Adipose tissue (tissue), 3 donors: ENCODE data around the gene ERBB3. TPM values are rescaled to one million over a fixed set of nuclear protein-coding genes. Genes with fewer than 3 reads are reported as not detected.
A peak's percentile ranks its signal among the peaks of the same experiment; 100 is the strongest.

Source experiments
- H3K27ac ChIP-seq: one replicate; pipeline ENCODE4 v1.5.1; 2013; ENCODE audit warnings: low read depth, low read length
- WGBS, 3 donors: extraction: QIAGEN DNeasy Blood & Tissue Kit; methylation state at CpG; one replicate each; pipeline ENCODE4 v1.1.7; 2013; 5-methylcytosine and 5-hydroxymethylcytosine counted together
- polyA plus RNA-seq, 3 donors: library from polyadenylated mRNA; stranded (reverse); fragments of 200-250 nt; gene quantifications; one replicate each; pipeline ENCODE4 v1.2.3, GENCODE V29; 2013
- donor health status: healthy with polysubstance abuse.
- donor health status: Bipolar disorder and iron deficiency.
- donor health status: healthy.

The ERBB3 gene
- polyA plus RNA-seq, 3 donors, result 2.0 to 28.8 (median 4.5) TPM

GRCh38 chr12:56152132-56152755 lies 72.3 kb downstream of the ERBB3 start, which contains the start of gene MYL6B:
TSS of gene MYL6B (plus strand) at chr12:56152587. CDS start at chr12:56153919, 1,332 bp downstream.
- H3K27ac ChIP-seq, result peak within 1 kb of the TSS; percentile 82

More at GRCh38 chr12:56152132-56152755, 72.3 kb downstream of the ERBB3 start, which contains the start of gene MYL6B:
- 0 to 1% (median 0%) methylated on average over 34 to 37 of the region's 37 CpGs for WGBS, 3 donors

Other genes starting within 250 kb of the ERBB3 start
- 100 to 1,000 TPM in 1 of 3 donors, 10 to 100 TPM in 1, 1 to 10 TPM in 1; 4.4 to 100 (median 39.6) TPM for gene MMP19, start 237.2 kb upstream of the ERBB3 start, polyA plus RNA-seq
- gene PYM1, start 152.3 kb upstream of the ERBB3 start, polyA plus RNA-seq, result 10 to 100 TPM; 16.8 to 33.6 (median 26.2) TPM
- 10 to 100 TPM; 16.9 to 21.4 (median 17.4) TPM for gene DGKA, start 149.0 kb upstream of the ERBB3 start, polyA plus RNA-seq
- 1 to 10 TPM in 2 of 3 donors, under 1 TPM in 1; 0.42 to 2.9 (median 1.7) TPM for gene PMEL, start 114.1 kb upstream of the ERBB3 start, polyA plus RNA-seq
- gene CDK2, start 113.3 kb upstream of the ERBB3 start, polyA plus RNA-seq, result 10 to 100 TPM in 2 of 3 donors, 1 to 10 TPM in 1; 9.2 to 20.8 (median 16.8) TPM
- 10 to 100 TPM; 28.5 to 66.8 (median 47.4) TPM for gene RAB5B, start 106.1 kb upstream of the ERBB3 start, polyA plus RNA-seq
- gene SUOX, start 82.9 kb upstream of the ERBB3 start, polyA plus RNA-seq, result 10 to 100 TPM in 2 of 3 donors, 1 to 10 TPM in 1; 10.0 to 27.8 (median 15.7) TPM
- 1 to 10 TPM; 1.5 to 4.9 (median 4.8) TPM for gene IKZF4, start 59.1 kb upstream of the ERBB3 start, polyA plus RNA-seq
- gene RPS26, start 38.2 kb upstream of the ERBB3 start, polyA plus RNA-seq, result 1,000 to 10,000 TPM; 1,111 to 1,459 (median 1,152) TPM
- 100 to 1,000 TPM in 1 of 3 donors, 10 to 100 TPM in 2; 75.9 to 138 (median 83.2) TPM for gene PA2G4, start 24.4 kb downstream of the ERBB3 start, polyA plus RNA-seq
- gene RPL41, start 36.5 kb downstream of the ERBB3 start, polyA plus RNA-seq, result 1,000 to 10,000 TPM; 6,348 to 7,135 (median 6,380) TPM
- gene ZC3H10, start 38.1 kb downstream of the ERBB3 start, polyA plus RNA-seq, result 1 to 10 TPM; 1.6 to 2.4 (median 1.9) TPM
- gene ESYT1, start 48.1 kb downstream of the ERBB3 start, polyA plus RNA-seq, result 100 to 1,000 TPM in 1 of 3 donors, 10 to 100 TPM in 2; 61.4 to 304 (median 94.5) TPM
- 10 to 100 TPM; 15.5 to 88.5 (median 48.0) TPM for gene MYL6B, start 72.4 kb downstream of the ERBB3 start, polyA plus RNA-seq
- 1,000 to 10,000 TPM; 1,303 to 4,064 (median 3,695) TPM for gene MYL6, start 78.2 kb downstream of the ERBB3 start, polyA plus RNA-seq
- 10 to 100 TPM; 21.4 to 53.8 (median 48.7) TPM for gene SMARCC2, start 109.3 kb downstream of the ERBB3 start, polyA plus RNA-seq
- 10 to 100 TPM; 15.3 to 51.7 (median 26.7) TPM for gene RNF41, start 141.8 kb downstream of the ERBB3 start, polyA plus RNA-seq
- gene NABP2, start 144.2 kb downstream of the ERBB3 start, polyA plus RNA-seq, result 10 to 100 TPM; 20.9 to 22.3 (median 21.3) TPM
- 100 to 1,000 TPM in 1 of 3 donors, 1 to 10 TPM in 1, under 1 TPM in 1; 0.31 to 209 (median 1.0) TPM for gene SLC39A5, start 149.9 kb downstream of the ERBB3 start, polyA plus RNA-seq
- gene ANKRD52, start 178.2 kb downstream of the ERBB3 start, polyA plus RNA-seq, result 1 to 10 TPM; 5.6 to 9.9 (median 9.7) TPM
- gene COQ10A, start 186.8 kb downstream of the ERBB3 start, polyA plus RNA-seq, result 10 to 100 TPM in 2 of 3 donors, 1 to 10 TPM in 1; 8.5 to 11.6 (median 11.1) TPM
- gene CS, start 220.2 kb downstream of the ERBB3 start, polyA plus RNA-seq, result 100 to 1,000 TPM in 1 of 3 donors, 10 to 100 TPM in 2; 82.8 to 289 (median 83.0) TPM
- gene CNPY2, start 235.8 kb downstream of the ERBB3 start, polyA plus RNA-seq, result 10 to 100 TPM; 86.3 to 99.0 (median 95.9) TPM